Measurements from ENCODE around the gene LILRA6.

DNA sequence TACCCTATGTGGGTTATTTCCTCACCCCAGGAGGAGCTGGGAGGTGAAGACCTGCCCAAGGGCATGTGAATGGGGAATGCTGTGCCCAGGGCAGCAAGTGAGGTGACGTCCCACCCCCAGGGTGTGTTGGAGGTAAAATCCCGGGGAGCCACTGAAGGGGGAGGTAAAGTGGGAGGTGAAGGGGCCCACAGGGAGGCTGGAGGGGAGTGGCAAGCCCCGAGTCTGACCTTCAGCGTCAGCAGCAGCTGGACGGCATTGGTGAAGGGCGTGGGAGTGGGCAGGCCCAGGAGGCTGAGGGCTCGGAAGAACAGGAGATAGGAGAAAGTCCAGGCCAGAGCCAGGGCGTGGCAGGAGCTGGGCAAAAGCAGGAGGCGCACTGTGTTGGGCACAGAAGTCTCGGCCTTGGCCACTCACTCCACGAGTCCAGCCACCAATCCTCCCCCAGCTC, 55.6 kb downstream of the LILRA6 start:
- TF ChIP-seq, protein P1, sequence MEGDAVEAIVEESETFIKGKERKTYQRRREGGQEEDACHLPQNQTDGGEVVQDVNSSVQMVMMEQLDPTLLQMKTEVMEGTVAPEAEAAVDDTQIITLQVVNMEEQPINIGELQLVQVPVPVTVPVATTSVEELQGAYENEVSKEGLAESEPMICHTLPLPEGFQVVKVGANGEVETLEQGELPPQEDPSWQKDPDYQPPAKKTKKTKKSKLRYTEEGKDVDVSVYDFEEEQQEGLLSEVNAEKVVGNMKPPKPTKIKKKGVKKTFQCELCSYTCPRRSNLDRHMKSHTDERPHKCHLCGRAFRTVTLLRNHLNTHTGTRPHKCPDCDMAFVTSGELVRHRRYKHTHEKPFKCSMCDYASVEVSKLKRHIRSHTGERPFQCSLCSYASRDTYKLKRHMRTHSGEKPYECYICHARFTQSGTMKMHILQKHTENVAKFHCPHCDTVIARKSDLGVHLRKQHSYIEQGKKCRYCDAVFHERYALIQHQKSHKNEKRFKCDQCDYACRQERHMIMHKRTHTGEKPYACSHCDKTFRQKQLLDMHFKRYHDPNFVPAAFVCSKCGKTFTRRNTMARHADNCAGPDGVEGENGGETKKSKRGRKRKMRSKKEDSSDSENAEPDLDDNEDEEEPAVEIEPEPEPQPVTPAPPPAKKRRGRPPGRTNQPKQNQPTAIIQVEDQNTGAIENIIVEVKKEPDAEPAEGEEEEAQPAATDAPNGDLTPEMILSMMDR (IDR thresholded peaks at IDR 0.05 in 8 of 11, conservative IDR thresholded peaks at IDR 0.05 in 3 of 11): no peak
- no peak for TF ChIP-seq POLR2A (IDR thresholded peaks at IDR 0.05)
